HepG2 (cell line): Measurements from ENCODE around the gene CPPED1. TPM values are rescaled to one million over a fixed set of nuclear protein-coding genes. Genes with fewer than 3 reads are reported as not detected.
A peak's percentile ranks its signal among the peaks of the same experiment; 100 is the strongest.

Source experiments
- AKAP8 ChIP-seq: sonication (generic); formaldehyde crosslinking; IDR thresholded peaks from 2 replicates; pipeline ENCODE4 v1.5.1; 2020; ENCODE audit warnings: mild to moderate bottlenecking, missing genetic modification reagents
- ARNT2 ChIP-seq: sonication (generic); formaldehyde crosslinking; IDR thresholded peaks from 2 replicates; pipeline ENCODE4 v1.8.0; 2022; ENCODE audit warnings: mild to moderate bottlenecking, low read depth, missing genetic modification reagents, moderate library complexity
- ATF7 ChIP-seq, 2 experiments: fragments of 450-650 bp in 1 of 2; sonication (generic) in 1 of 2; formaldehyde crosslinking in 1 of 2; IDR thresholded peaks; 2 replicates each; pipeline versions ENCODE4 v1.4.0 to v1.6.1; 2016 to 2020; ENCODE audit warnings: antibody characterized with exemption in 1 of 2, mild to moderate bottlenecking in 1 of 2, missing genetic modification reagents in 1 of 2
- ATRX ChIP-seq: sonication (generic); formaldehyde crosslinking; IDR thresholded peaks from 2 replicates; pipeline ENCODE4 v1.4.0; 2020; ENCODE audit warnings: missing genetic modification reagents, borderline replicate concordance
- ELF1 ChIP-seq: sonication (generic); formaldehyde crosslinking; IDR thresholded peaks from 2 replicates; pipeline ENCODE4 v1.4.0; 2020; ENCODE audit warnings: missing genetic modification reagents
- ESRRA ChIP-seq: sonication (generic); formaldehyde crosslinking; IDR thresholded peaks from 2 replicates; pipeline ENCODE4 v1.5.1; 2020; ENCODE audit warnings: mild to moderate bottlenecking, low read depth, missing genetic modification reagents
- FOSL2 ChIP-seq: sonication (generic); formaldehyde crosslinking; IDR thresholded peaks from 2 replicates; pipeline ENCODE4 v1.4.0; 2020; ENCODE audit warnings: missing genetic modification reagents
- GZF1 ChIP-seq: sonication (generic); formaldehyde crosslinking; IDR thresholded peaks from 2 replicates; pipeline ENCODE4 v1.5.1; 2020; ENCODE audit warnings: mild to moderate bottlenecking, missing genetic modification reagents
- JUND ChIP-seq: sonication (generic); formaldehyde crosslinking; IDR thresholded peaks from 2 replicates; pipeline ENCODE4 v1.8.0; 2022; ENCODE audit warnings: mild to moderate bottlenecking, missing genetic modification reagents
- KAT7 ChIP-seq: IDR thresholded peaks from 2 replicates; pipeline ENCODE4 v1.6.1; 2018; ENCODE audit warnings: borderline replicate concordance, missing compliant biosample characterization
- MXI1 ChIP-seq: IDR thresholded peaks from 3 replicates; pipeline ENCODE4 v1.6.1; 2012; ENCODE audit warnings: low read depth, low read length, inconsistent platforms, borderline replicate concordance
- NFIC ChIP-seq: IDR thresholded peaks from 2 replicates; pipeline ENCODE4 v1.6.1; 2012; ENCODE audit warnings: mild to moderate bottlenecking, low read length, inconsistent platforms
- NR2C2 ChIP-seq: sonication (generic); formaldehyde crosslinking; IDR thresholded peaks from 2 replicates; pipeline ENCODE4 v1.4.0; 2020; ENCODE audit warnings: missing genetic modification reagents, mild to moderate bottlenecking, moderate library complexity, borderline replicate concordance
- POGK ChIP-seq: sonication (generic); formaldehyde crosslinking; conservative IDR thresholded peaks from 2 replicates; pipeline ENCODE4 v1.8.0; 2022; ENCODE audit warnings: mild to moderate bottlenecking, moderate library complexity, missing genetic modification reagents
- POLR2AphosphoS5 ChIP-seq: IDR thresholded peaks from 2 replicates; pipeline ENCODE4 v1.6.1; 2012; ENCODE audit warnings: low read depth, low read length
- TBX2 ChIP-seq: sonication (generic); formaldehyde crosslinking; IDR thresholded peaks from 2 replicates; pipeline ENCODE4 v1.5.0; 2020; ENCODE audit warnings: missing genetic modification reagents, mild to moderate bottlenecking, borderline replicate concordance
- U2AF1 ChIP-seq: fragments of 200-400 bp; formaldehyde crosslinking; optimal IDR thresholded peaks from 2 replicates; pipeline ENCODE3; 2017; ENCODE audit warnings: mild to moderate bottlenecking, low read depth, low read length
- ZBTB7A ChIP-seq: sonication (generic); formaldehyde crosslinking; IDR thresholded peaks from 2 replicates; pipeline ENCODE4 v1.8.0; 2022; ENCODE audit warnings: mild to moderate bottlenecking, missing genetic modification reagents
- ZNF24 ChIP-seq: fragments of 450-650 bp; IDR thresholded peaks from 2 replicates; pipeline ENCODE4 v1.6.1; 2017; ENCODE audit warnings: antibody characterized with exemption, mild to moderate bottlenecking
- ZNF343 ChIP-seq: sonication (generic); formaldehyde crosslinking; IDR thresholded peaks from 2 replicates; pipeline ENCODE4 v1.4.0; 2020; ENCODE audit warnings: mild to moderate bottlenecking, missing genetic modification reagents
- ZNF567 ChIP-seq: sonication (generic); formaldehyde crosslinking; IDR thresholded peaks from 2 replicates; pipeline ENCODE4 v1.8.1; 2023; ENCODE audit warnings: mild to moderate bottlenecking, missing genetic modification reagents, borderline replicate concordance
- ZNF629 ChIP-seq: sonication (generic); formaldehyde crosslinking; conservative IDR thresholded peaks from 2 replicates; pipeline ENCODE4 v1.5.0; 2020; ENCODE audit warnings: missing genetic modification reagents
- ZNF674 ChIP-seq: sonication (generic); formaldehyde crosslinking; IDR thresholded peaks from 2 replicates; pipeline ENCODE4 v1.5.0; 2020; ENCODE audit warnings: low read depth, mild to moderate bottlenecking, missing genetic modification reagents
- ZNF761 ChIP-seq: sonication (generic); formaldehyde crosslinking; conservative IDR thresholded peaks from 2 replicates; pipeline ENCODE4 v1.4.0; 2020; ENCODE audit warnings: mild to moderate bottlenecking, missing genetic modification reagents
- ZNF766 ChIP-seq: sonication (generic); formaldehyde crosslinking; IDR thresholded peaks from 2 replicates; pipeline ENCODE4 v1.5.0; 2020; ENCODE audit warnings: missing genetic modification reagents, borderline replicate concordance
- ZNF768 ChIP-seq: sonication (generic); formaldehyde crosslinking; IDR thresholded peaks from 2 replicates; pipeline ENCODE4 v1.4.0; 2020; ENCODE audit warnings: missing genetic modification reagents
- polyA plus RNA-seq, 8 experiments: library from polyadenylated mRNA; depleted of rRNA in 3 of 8; stranded (reverse) in 7 of 8; unstranded in 1 of 8; fragments of >200 nt; fragmentation: Illumina TruSeq in 4 of 8; extraction: Trizol in 4 of 8; gene quantifications; 2 replicates each; pipeline versions ENCODE4 v1.2.1 to v1.2.3, GENCODE V29; 2011 to 2016; ENCODE audit warnings: low read depth in 4 of 8, missing spikeins in 1 of 8, mixed read lengths in 1 of 8; ENCODE audit not compliant: insufficient read depth in 1 of 8
- total RNA-seq, 5 experiments: library from RNA; depleted of rRNA; stranded (reverse); fragments of >200 nt; fragmentation: Illumina TruSeq; extraction: Trizol; gene quantifications; 2 replicates each; pipeline ENCODE4 v1.2.3, GENCODE V29; 2016; ENCODE audit warnings: low read depth in 1 of 5
- TF ChIP-seq, protein P1 (sequence below): sonication (generic); formaldehyde crosslinking; IDR thresholded peaks from 2 replicates; pipeline ENCODE4 v1.4.0; 2020; ENCODE audit warnings: mild to moderate bottlenecking, low read depth, missing genetic modification reagents
- TF ChIP-seq, protein P2 (sequence below): sonication (generic); formaldehyde crosslinking; IDR thresholded peaks from 2 replicates; pipeline ENCODE4 v1.8.0; 2022; ENCODE audit warnings: missing genetic modification reagents, mild to moderate bottlenecking, borderline replicate concordance

CPPED1 gene
- total and polyA plus RNA-seq, 2 of the 13 experiments (the other 11 are each of a cell fraction or from before 2014, with no cell fraction given) = 66.6 to 71.3 TPM

- no peak for TF ChIP-seq ATF7 (IDR thresholded peaks at IDR 0.05)
- TF ChIP-seq ATF7 (CRISPR knock-in tag; IDR thresholded peaks at IDR 0.05) = 0 out of 2 replicates have a peak, but pooled peaks have one; percentile 39
- TF ChIP-seq ZNF761 = no peak
- TF ChIP-seq GZF1 (CRISPR knock-in tag) = no peak
- TF ChIP-seq POGK (CRISPR knock-in tag) = peak; percentile 88
- TF ChIP-seq FOSL2 = peak; percentile 62
- 0 out of 2 replicates have a peak, but pooled peaks have one; percentile 38 for TF ChIP-seq ESRRA (CRISPR knock-in tag)
- peak; percentile 56 for TF ChIP-seq JUND
- TF ChIP-seq U2AF1 = no peak
- no peak for TF ChIP-seq POLR2AphosphoS5
- 0 out of 2 replicates have a peak, but pooled peaks have one; percentile 69 for TF ChIP-seq ATRX
- no peak; the same call in 1 of the 2 replicates for TF ChIP-seq AKAP8 (CRISPR knock-in tag)
- TF ChIP-seq, protein P1, sequence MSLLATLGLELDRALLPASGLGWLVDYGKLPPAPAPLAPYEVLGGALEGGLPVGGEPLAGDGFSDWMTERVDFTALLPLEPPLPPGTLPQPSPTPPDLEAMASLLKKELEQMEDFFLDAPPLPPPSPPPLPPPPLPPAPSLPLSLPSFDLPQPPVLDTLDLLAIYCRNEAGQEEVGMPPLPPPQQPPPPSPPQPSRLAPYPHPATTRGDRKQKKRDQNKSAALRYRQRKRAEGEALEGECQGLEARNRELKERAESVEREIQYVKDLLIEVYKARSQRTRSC (CRISPR knock-in tag) = 0 out of 2 replicates have a peak, but pooled peaks have one; percentile 45
- no peak for TF ChIP-seq NFIC
- peak; percentile 74; the same call in 1 of the 2 replicates for TF ChIP-seq ZBTB7A (CRISPR knock-in tag)
- TF ChIP-seq KAT7 (CRISPR knock-in tag) = no peak
- TF ChIP-seq ZNF629 (CRISPR knock-in tag) = 0 out of 2 replicates have a peak, but pooled peaks have one; percentile 31
- no peak for TF ChIP-seq MXI1
- TF ChIP-seq ZNF768 (CRISPR knock-in tag) = no peak
- no peak for TF ChIP-seq ZNF24
- TF ChIP-seq ZNF674 (CRISPR knock-in tag) = no peak
- TF ChIP-seq, protein P2, sequence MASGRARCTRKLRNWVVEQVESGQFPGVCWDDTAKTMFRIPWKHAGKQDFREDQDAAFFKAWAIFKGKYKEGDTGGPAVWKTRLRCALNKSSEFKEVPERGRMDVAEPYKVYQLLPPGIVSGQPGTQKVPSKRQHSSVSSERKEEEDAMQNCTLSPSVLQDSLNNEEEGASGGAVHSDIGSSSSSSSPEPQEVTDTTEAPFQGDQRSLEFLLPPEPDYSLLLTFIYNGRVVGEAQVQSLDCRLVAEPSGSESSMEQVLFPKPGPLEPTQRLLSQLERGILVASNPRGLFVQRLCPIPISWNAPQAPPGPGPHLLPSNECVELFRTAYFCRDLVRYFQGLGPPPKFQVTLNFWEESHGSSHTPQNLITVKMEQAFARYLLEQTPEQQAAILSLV = peak; percentile 79
- 0 out of 2 replicates have a peak, but pooled peaks have one; percentile 61 for TF ChIP-seq ZNF567 (CRISPR knock-in tag)
- TF ChIP-seq ARNT2 (CRISPR knock-in tag) = peak; percentile 86
- peak; percentile 73 for TF ChIP-seq NR2C2 (CRISPR knock-in tag)
- no peak for TF ChIP-seq ZNF343
- peak; percentile 93; the same call in 1 of the 2 replicates for TF ChIP-seq ZNF766 (CRISPR knock-in tag)
- TF ChIP-seq TBX2 (CRISPR knock-in tag) = peak; percentile 52; the same call in 1 of the 2 replicates
- peak; percentile 60 for TF ChIP-seq ELF1 (CRISPR knock-in tag)
Observed at GRCh38 chr16:12661656-12662172, 142.0 kb downstream of the CPPED1 start (continued).
